ENCODE measurements around the gene ITGAX. TPM values are rescaled to one million over a fixed set of nuclear protein-coding genes. Genes with fewer than 3 reads are reported as not detected.

ITGAX gene
- total RNA-seq, 1 experiment from 2014 or later = not detected

DNA sequence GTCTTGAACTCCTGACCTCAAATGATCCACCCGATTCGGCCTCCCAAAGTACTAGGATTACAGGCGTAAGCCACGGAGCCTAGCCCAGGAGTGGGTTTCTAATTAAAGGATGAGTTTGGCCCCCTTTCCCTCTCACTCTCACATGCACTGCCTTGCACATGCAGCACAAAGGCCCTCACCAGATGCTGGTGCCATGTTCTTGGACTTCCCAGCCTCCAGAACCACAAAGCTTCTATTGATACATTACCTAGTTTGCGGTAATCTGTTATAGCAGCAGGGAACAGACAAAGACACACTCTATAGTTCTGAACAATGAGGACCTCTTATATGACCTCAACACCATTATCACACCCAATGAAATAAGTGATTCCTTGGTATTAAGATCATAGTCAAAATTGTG is 20.3 kb downstream of the ITGAX start:
- TF ChIP-seq EZH2 (IDR thresholded peaks at IDR 0.05; ENCODE audit: borderline replicate concordance, low read depth, low read length, poor library complexity, severe bottlenecking) = no peak
- TF ChIP-seq, protein P1, sequence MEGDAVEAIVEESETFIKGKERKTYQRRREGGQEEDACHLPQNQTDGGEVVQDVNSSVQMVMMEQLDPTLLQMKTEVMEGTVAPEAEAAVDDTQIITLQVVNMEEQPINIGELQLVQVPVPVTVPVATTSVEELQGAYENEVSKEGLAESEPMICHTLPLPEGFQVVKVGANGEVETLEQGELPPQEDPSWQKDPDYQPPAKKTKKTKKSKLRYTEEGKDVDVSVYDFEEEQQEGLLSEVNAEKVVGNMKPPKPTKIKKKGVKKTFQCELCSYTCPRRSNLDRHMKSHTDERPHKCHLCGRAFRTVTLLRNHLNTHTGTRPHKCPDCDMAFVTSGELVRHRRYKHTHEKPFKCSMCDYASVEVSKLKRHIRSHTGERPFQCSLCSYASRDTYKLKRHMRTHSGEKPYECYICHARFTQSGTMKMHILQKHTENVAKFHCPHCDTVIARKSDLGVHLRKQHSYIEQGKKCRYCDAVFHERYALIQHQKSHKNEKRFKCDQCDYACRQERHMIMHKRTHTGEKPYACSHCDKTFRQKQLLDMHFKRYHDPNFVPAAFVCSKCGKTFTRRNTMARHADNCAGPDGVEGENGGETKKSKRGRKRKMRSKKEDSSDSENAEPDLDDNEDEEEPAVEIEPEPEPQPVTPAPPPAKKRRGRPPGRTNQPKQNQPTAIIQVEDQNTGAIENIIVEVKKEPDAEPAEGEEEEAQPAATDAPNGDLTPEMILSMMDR (conservative IDR thresholded peaks at IDR 0.05; ENCODE audit: low read depth, low read length) = no peak
- ChIA-PET CTCF (no interaction called here), POLR2A (ENCODE audit: low non-redundant PET) (no interaction called here)
- BruUV-seq (replicated peaks) = no TSS peak
- Histone ChIP-seq H3K4me1 (ENCODE audit: insufficient read depth, low read length, poor library complexity, severe bottlenecking) (no peaks in the 10 kb centered on the region), H3K27me3 (replicated peaks; ENCODE audit: insufficient read depth, low read depth, low read length, poor library complexity) (peaks cover 6% of the 10 kb centered on the region), H3K9me3 (ENCODE audit: low read depth, low read length, poor library complexity, severe bottlenecking) (no peaks in the 10 kb centered on the region), H3K4me3 (ENCODE audit: low read depth, low read length, poor library complexity, severe bottlenecking) (no peak overlapping the region), H3K36me3 (ENCODE audit: insufficient read depth, low read length, poor library complexity, severe bottlenecking) (no peaks in the 10 kb centered on the region), H3K27ac (ENCODE audit: low read depth, low read length, poor library complexity, severe bottlenecking) (no peak overlapping the region)
- no peak for DNase-seq (ENCODE audit: low spot score)
- intact Hi-C loops (cut with micrococcal nuclease; ENCODE audit: unreplicated experiment) = loop anchor here (10.0 kb wide), 1 partner anchor 80 kb away; no protein-coding TSS in a partner anchor

DNA sequence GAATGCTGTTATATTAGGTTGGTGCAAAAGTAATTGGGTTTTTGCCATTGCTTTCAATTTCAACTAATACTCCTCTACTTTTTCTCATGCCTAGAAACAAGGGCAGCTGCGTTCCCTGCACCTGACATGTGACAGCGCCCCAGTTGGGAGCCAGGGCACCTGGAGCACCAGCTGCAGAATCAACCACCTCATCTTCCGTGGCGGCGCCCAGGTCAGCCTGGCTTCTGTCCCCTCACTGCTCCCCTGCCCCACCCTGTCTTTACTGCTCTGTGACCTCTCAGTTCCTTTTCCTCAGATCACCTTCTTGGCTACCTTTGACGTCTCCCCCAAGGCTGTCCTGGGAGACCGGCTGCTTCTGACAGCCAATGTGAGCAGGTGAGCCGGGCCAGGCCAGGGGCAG is 21.7 kb downstream of the ITGAX start:
- CTCF ChIA-PET = no interaction called here
- Histone ChIP-seq H3K4me1 (ENCODE audit: insufficient read depth, low read length, poor library complexity, severe bottlenecking) (no peaks in the 10 kb centered on the region), H3K27me3 (replicated peaks; ENCODE audit: insufficient read depth, low read depth, low read length, poor library complexity) (peaks cover 6% of the 10 kb centered on the region), H3K36me3 (ENCODE audit: insufficient read depth, low read length, poor library complexity, severe bottlenecking) (no peaks in the 10 kb centered on the region), H3K4me3 (ENCODE audit: low read depth, low read length, poor library complexity, severe bottlenecking) (no peak overlapping the region), H3K9me3 (ENCODE audit: low read depth, low read length, poor library complexity, severe bottlenecking) (no peaks in the 10 kb centered on the region), H3K27ac (ENCODE audit: low read depth, low read length, poor library complexity, severe bottlenecking) (no peak overlapping the region)
- BruUV-seq (replicated peaks) = no TSS peak
- intact Hi-C loops (cut with micrococcal nuclease; ENCODE audit: unreplicated experiment) = loop anchor here (10.0 kb wide), 1 partner anchor 82 kb away; no protein-coding TSS in a partner anchor
- no peak for TF ChIP-seq EZH2 (IDR thresholded peaks at IDR 0.05; ENCODE audit: borderline replicate concordance, low read depth, low read length, poor library complexity, severe bottlenecking)
- TF ChIP-seq, protein P1 (conservative IDR thresholded peaks at IDR 0.05; ENCODE audit: low read depth, low read length) = no peak
- no peak for DNase-seq (ENCODE audit: low spot score)
- POLR2A ChIA-PET (ENCODE audit: low non-redundant PET) = no interaction called here

DNA sequence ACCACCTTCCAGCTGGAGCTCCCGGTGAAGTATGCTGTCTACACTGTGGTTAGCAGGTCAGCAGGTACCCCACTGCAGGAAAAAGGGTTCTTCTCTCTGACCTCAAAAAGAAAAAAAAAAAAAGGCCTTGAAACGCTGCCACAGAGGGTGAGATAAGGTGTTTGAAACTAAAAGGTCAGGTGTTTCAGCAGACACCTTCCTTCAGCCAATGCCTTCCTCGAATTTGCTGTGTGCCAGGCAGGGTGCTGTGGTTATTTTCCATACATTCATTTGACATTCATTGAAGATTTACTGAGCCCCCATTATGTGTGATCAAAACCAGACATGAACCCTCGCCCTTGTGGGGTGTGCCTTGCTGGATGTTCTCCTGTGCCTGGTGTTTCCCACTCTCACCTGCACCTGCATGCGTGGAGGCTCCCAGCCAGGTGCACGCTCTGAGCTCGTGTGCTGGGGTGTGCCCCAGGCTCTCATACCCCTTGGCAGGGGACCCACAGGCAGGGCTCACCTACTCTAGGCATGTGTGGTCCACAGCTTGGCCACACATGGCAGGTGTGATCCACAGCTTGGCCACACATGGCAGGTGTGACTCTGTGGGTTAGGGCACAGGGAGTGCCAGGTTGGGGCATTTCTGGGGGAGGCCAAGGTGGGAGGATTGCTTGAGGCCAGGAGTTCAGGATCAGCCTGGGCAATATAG is 22.4 kb downstream of the ITGAX start:
- BruUV-seq (replicated peaks) = no TSS peak
- intact Hi-C loops (cut with micrococcal nuclease; ENCODE audit: unreplicated experiment) = loop anchor here (10.0 kb wide), 1 partner anchor 83 kb away; no protein-coding TSS in a partner anchor

More for the DNA sequence above, 22.4 kb downstream of the ITGAX start:
- no peaks in the 10 kb centered on the region for H3K4me1 ChIP-seq (ENCODE audit: insufficient read depth, low read length, poor library complexity, severe bottlenecking)
- peaks cover 6% of the 10 kb centered on the region for H3K27me3 ChIP-seq (replicated peaks; ENCODE audit: insufficient read depth, low read depth, low read length, poor library complexity)
- ChIA-PET CTCF (no interaction called here), POLR2A (ENCODE audit: low non-redundant PET) (no interaction called here)
- no peak overlapping the region for H3K27ac ChIP-seq (ENCODE audit: low read depth, low read length, poor library complexity, severe bottlenecking)
- no peak for TF ChIP-seq EZH2 (IDR thresholded peaks at IDR 0.05; ENCODE audit: borderline replicate concordance, low read depth, low read length, poor library complexity, severe bottlenecking)
- TF ChIP-seq, protein P1 (conservative IDR thresholded peaks at IDR 0.05; ENCODE audit: low read depth, low read length) = no peak
- no peaks in the 10 kb centered on the region for H3K36me3 ChIP-seq (ENCODE audit: insufficient read depth, low read length, poor library complexity, severe bottlenecking)
- no peaks in the 10 kb centered on the region for H3K9me3 ChIP-seq (ENCODE audit: low read depth, low read length, poor library complexity, severe bottlenecking)
- DNase-seq (ENCODE audit: low spot score) = no peak
- no peak overlapping the region for H3K4me3 ChIP-seq (ENCODE audit: low read depth, low read length, poor library complexity, severe bottlenecking)

Data from A673 (cell line).